Cardiac fibroblast (primary cell): Measurements from ENCODE around the gene PARVG.

Experiments used
- DNase-seq, 2 donors: peaks; one replicate each; pipeline versions ENCODE4 v3.0.0 to v3.0.0-alpha.2; 2010; ENCODE audit warnings: low read depth in 2 of 2
- H3K4me3 ChIP-seq, 2 donors: replicated peaks in 1 of 2; 1 replicate in 1 of 2; 2 replicates in 1 of 2; pipeline ENCODE4 v1.5.1; 2011; ENCODE audit warnings: low read depth in 2 of 2, low read length in 2 of 2, mild to moderate bottlenecking in 2 of 2, moderate library complexity in 1 of 2
- CTCF ChIP-seq: IDR thresholded peaks from one replicate; pipeline ENCODE4 v1.5.1; 2011; ENCODE audit warnings: low read depth, mild to moderate bottlenecking, low read length, inconsistent platforms

Gene PARVG

GRCh38 chr22:44166498-44167276 is 14.0 kb upstream of the PARVG start:
- no peak overlapping the region for H3K4me3 ChIP-seq
- no peak for DNase-seq
- TF ChIP-seq CTCF, result no peak

- TF ChIP-seq CTCF, result no peak
- no peak overlapping the region for H3K4me3 ChIP-seq
- DNase-seq, result no peak
Measured at GRCh38 chr22:44167501-44167900, 13.2 kb upstream of the PARVG start.

- no peak overlapping the region for H3K4me3 ChIP-seq
- no peak for DNase-seq
- TF ChIP-seq CTCF, result no peak
Measured at GRCh38 chr22:44168206-44168605, 12.5 kb upstream of the PARVG start.

GRCh38 chr22:44170470-44170869 is 10.3 kb upstream of the PARVG start:
- TF ChIP-seq CTCF, result no peak

GRCh38 chr22:44171561-44171960 is 9.2 kb upstream of the PARVG start:
- no peak for DNase-seq
- TF ChIP-seq CTCF, result no peak
- H3K4me3 ChIP-seq, result no peak overlapping the region

More at GRCh38 chr22:44170470-44170869, 10.3 kb upstream of the PARVG start:
- H3K4me3 ChIP-seq, result no peak overlapping the region
- no peak for DNase-seq

GRCh38 chr22:44172370-44173108 is 8.2 kb upstream of the PARVG start:
- DNase-seq, result no peak
- H3K4me3 ChIP-seq, result no peak overlapping the region
- TF ChIP-seq CTCF, result no peak
